ENCODE data around the gene ZNF787. TPM values are rescaled to one million over a fixed set of nuclear protein-coding genes. Genes with fewer than 3 reads are reported as not detected.
A peak's percentile ranks its signal among the peaks of the same experiment; 100 is the strongest.

Gene ZNF787
- total and polyA plus RNA-seq, 7 donors, result 27.3 to 62.7 (median 53.5) TPM

GRCh38 chr19:56162258-56162657 lies 41.2 kb upstream of the ZNF787 start:
- TF ChIP-seq, protein P1, sequence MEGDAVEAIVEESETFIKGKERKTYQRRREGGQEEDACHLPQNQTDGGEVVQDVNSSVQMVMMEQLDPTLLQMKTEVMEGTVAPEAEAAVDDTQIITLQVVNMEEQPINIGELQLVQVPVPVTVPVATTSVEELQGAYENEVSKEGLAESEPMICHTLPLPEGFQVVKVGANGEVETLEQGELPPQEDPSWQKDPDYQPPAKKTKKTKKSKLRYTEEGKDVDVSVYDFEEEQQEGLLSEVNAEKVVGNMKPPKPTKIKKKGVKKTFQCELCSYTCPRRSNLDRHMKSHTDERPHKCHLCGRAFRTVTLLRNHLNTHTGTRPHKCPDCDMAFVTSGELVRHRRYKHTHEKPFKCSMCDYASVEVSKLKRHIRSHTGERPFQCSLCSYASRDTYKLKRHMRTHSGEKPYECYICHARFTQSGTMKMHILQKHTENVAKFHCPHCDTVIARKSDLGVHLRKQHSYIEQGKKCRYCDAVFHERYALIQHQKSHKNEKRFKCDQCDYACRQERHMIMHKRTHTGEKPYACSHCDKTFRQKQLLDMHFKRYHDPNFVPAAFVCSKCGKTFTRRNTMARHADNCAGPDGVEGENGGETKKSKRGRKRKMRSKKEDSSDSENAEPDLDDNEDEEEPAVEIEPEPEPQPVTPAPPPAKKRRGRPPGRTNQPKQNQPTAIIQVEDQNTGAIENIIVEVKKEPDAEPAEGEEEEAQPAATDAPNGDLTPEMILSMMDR (IDR thresholded peaks at IDR 0.05), result no peak
- DNase-seq, result no peak
- Histone ChIP-seq H3K36me3 (ENCODE audit: insufficient read depth in 1 of 2, low read depth in 1 of 2) (peaks cover 0 to 37% of the 10 kb centered on the region in 2 donors), H3K4me3 (no peak overlapping the region), H3K4me1 (no peaks in the 10 kb centered on the region), H3K27me3 (ENCODE audit: insufficient read depth in 3 of 3, low read length in 2 of 3) (peaks cover 0 to 3% (median 0%) of the 10 kb centered on the region in 3 donors), H3K9me3 (no peaks in the 10 kb centered on the region), H3K27ac (no peak overlapping the region)
- no peak for ATAC-seq
- intact Hi-C loops (cut with DNase I), result no loop called here
- WGBS, 3 donors, result 60 to 62% (median 60%) methylated on average over 9 of the region's 9 CpGs

- WGBS, 3 donors, result 90 to 92% (median 91%) methylated on average over 11 of the region's 11 CpGs
- Histone ChIP-seq H3K36me3 (ENCODE audit: insufficient read depth in 1 of 2, low read depth in 1 of 2) (peaks cover 0 to 40% of the 10 kb centered on the region in 2 donors), H3K4me1 (no peaks in the 10 kb centered on the region), H3K9me3 (no peaks in the 10 kb centered on the region), H3K27ac (no peak overlapping the region), H3K4me3 (no peak overlapping the region), H3K27me3 (ENCODE audit: insufficient read depth in 3 of 3, low read length in 2 of 3) (no peaks in the 10 kb centered on the region)
- intact Hi-C loops (cut with DNase I), result no loop called here
- DNase-seq, result no peak
- TF ChIP-seq, protein P1 (IDR thresholded peaks at IDR 0.05), result no peak
- ATAC-seq, result peak in 1 of 4 donors; percentile 15
Measured at GRCh38 chr19:56161534-56161933, 40.4 kb upstream of the ZNF787 start.

DNA sequence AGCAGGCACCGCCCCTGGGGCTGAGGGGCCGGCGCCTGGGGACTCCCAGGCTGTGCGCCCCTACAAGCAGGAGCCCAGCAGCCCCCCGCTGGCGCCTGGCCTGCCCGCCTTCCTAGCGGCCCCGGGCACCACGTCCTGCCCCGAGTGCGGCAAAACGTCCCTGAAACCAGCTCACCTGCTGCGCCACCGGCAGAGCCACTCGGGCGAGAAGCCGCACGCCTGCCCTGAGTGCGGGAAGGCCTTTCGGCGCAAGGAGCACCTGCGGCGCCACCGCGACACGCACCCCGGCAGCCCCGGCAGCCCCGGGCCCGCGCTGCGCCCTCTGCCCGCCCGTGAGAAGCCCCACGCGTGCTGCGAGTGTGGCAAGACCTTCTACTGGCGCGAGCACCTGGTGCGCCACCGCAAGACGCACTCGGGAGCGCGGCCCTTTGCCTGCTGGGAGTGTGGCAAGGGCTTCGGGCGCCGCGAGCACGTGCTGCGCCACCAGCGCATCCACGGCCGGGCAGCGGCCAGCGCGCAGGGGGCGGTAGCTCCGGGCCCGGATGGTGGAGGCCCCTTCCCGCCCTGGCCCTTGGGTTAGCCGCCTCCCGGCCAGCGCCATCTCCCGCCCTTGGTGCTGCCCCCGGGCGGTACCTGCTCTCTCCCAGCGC lies 38.7 kb upstream of the ZNF787 start:
- intact Hi-C loops (cut with DNase I), result no loop called here
- ATAC-seq, result no peak
- Histone ChIP-seq H3K27me3 (ENCODE audit: insufficient read depth in 3 of 3, low read length in 2 of 3) (no peaks in the 10 kb centered on the region), H3K27ac (no peak overlapping the region), H3K4me1 (no peaks in the 10 kb centered on the region), H3K9me3 (no peaks in the 10 kb centered on the region), H3K36me3 (ENCODE audit: insufficient read depth in 1 of 2, low read depth in 1 of 2) (peaks cover 0 to 53% of the 10 kb centered on the region in 2 donors), H3K4me3 (no peak overlapping the region)
- 96 to 97% (median 97%) methylated on average over 49 to 69 of the region's 69 CpGs for WGBS, 3 donors
- TF ChIP-seq, protein P1 (IDR thresholded peaks at IDR 0.05), result no peak
- no peak for DNase-seq

- DNase-seq (no peak), ATAC-seq (no peak)
- Histone ChIP-seq H3K9me3 (no peaks in the 10 kb centered on the region), H3K27ac (no peak overlapping the region), H3K36me3 (ENCODE audit: insufficient read depth in 1 of 2, low read depth in 1 of 2) (peaks cover 0 to 53% of the 10 kb centered on the region in 2 donors), H3K4me3 (no peak overlapping the region), H3K27me3 (ENCODE audit: insufficient read depth in 3 of 3, low read length in 2 of 3) (no peaks in the 10 kb centered on the region), H3K4me1 (no peaks in the 10 kb centered on the region)
- TF ChIP-seq, protein P1 (IDR thresholded peaks at IDR 0.05), result no peak
- intact Hi-C loops (cut with DNase I), result no loop called here
- WGBS, 3 donors, result 92 to 97% (median 97%) methylated on average over 9 of the region's 9 CpGs
Measured at GRCh38 chr19:56159009-56159559, 38.0 kb upstream of the ZNF787 start.
